NCI-H1930 (cell line): ENCODE data around the gene POC1A.

Experiments used
- DNase-seq, 2 experiments: peaks; one replicate each; lab custom pipeline; 2025; lab: John Stamatoyannopoulos, UW

POC1A gene

GRCh38 chr3:52128118-52128683, 26.0 kb downstream of the POC1A start:
- DNase-seq, result no peak

GRCh38 chr3:52126500-52126899, 27.7 kb downstream of the POC1A start:
- DNase-seq, result no peak

- DNase-seq, result no peak
Measured at GRCh38 chr3:52126036-52126435, 28.2 kb downstream of the POC1A start.

- no peak for DNase-seq
Measured at GRCh38 chr3:52124766-52125165, 29.5 kb downstream of the POC1A start.

DNA sequence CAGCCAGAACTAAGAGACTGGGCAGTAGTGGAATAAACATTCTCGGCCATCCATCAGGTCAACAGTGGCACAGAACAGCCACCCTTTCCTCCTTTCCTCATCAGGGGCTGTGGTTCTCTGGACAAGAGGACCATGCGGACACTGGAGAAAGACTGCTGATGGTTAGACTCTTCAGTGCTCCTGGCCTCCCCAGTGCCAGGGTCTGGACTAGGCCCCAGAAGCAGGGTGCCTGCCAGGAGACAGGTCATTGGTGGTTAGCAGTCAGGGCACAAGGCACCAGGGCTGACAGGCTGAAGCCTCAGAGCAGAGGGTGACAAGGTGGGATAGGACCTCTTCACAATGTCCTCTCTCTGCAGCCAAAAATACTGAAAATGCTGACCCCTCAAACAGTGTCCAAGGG, 30.1 kb downstream of the POC1A start:
- DNase-seq, result no peak

DNA sequence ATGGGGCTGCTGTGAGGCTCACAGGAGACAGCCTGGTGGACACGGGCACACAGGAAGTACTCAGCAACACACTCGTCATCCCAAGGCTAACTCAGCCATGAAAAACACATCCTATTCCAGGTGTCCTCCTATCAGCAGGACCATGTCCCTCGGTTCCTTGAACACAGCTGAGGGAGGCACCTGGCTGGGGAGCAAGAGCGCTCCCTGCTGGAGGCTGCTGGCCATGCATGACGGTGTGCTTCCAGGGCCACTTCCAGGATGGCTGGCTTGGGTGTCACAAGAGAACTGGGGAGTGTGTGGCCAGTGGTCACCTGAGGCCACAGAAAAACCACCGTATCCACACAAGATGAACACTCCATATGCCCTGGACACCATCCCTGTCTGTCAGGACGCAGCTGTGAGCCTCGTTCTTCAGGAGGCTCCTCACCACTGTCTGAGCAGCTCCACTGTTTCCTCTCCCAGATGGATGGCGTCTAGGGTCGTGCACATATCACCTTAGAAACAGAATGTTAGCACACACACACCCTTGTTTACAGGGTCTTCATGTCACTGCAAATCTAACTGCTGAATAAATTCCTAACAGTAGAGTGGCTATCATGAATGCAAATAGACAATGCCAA, 31.0 kb downstream of the POC1A start:
- peak in 1 of 2 experiments; percentile 2 for DNase-seq

DNA sequence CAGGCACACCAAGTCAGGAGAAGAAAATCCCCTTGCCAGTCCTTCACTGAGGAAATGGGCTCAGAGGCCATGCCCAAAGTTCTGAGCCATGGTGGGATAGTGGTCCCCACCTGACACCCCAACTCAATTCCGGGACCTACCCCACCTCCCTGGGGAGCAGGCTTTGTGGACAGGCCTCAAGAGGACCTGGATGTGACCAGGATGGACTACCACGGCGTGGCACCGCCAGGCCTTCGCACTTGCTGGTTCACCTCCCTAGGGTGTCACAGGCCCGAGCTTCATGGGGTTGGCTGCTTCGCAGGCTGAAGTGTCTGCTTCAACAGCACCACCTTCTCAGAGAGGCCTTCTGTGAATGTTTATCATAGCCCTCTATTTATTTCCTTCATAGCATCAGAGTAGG, 31.7 kb downstream of the POC1A start:
- no peak for DNase-seq

DNA sequence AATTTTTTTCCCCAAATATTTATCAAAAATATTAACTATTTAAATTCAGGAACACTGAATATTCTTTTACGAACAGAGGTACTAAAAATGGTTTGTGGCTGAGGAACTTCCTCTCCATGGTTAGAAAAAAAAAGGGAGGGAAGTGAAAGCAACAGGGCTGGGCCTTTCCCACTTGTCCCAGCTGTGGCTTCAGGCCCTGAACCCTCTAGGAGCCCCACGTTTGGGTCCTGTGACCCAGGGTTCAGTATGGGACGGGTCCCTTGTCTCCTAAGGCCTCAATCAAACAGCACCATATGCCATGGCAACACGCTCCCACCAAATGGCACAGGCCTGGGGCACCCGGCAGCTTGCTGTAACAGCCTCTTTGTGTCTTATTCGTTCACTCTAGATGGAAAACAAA, 32.4 kb downstream of the POC1A start:
- no peak for DNase-seq

GRCh38 chr3:52121464-52121805, 32.8 kb downstream of the POC1A start:
- DNase-seq, result no peak

DNA sequence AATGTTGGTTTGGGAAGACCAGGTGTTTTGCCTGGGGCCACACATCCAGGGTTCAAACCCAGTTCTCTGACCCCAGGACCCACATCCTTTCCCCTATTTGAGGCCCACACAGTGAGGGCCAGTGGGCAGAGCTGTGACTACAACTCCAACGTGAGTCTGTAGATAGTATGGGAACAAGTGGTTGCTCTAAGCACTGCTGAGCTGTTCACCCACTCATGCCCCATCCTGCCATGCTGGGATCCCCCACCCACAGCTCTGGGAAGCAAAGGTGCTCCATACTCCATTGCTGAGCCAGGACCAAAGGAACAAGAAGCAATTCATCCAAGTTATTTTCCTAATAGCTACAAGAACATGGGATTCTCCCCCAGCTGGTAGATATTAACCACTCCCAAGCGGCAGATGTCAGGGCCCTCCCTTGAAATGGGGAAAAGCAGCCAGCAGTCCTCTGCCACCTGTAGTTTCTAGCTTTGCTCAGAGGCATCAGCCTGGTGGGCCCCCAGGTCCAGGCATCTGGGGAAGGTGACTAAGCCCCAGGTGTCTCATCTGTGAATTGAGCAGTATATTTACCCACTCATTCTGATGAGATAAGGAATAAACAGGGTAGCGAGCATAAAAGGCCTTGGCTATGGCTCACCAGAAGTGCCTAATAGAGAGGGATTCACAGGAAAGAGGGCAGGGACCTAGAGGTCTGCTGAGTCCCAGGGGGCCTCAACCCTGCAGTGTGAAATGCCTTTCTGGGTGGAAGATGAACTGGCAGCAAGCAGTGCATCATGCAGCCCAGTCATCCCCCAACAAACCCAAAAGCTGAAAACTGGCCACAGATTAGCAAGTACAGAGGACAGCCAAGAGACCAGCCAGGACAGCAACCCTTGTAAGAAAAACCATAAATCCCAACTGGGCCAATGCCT, 33.4 kb downstream of the POC1A start:
- no peak for DNase-seq

GRCh38 chr3:52119826-52120225, 34.4 kb downstream of the POC1A start:
- DNase-seq, result no peak

DNA sequence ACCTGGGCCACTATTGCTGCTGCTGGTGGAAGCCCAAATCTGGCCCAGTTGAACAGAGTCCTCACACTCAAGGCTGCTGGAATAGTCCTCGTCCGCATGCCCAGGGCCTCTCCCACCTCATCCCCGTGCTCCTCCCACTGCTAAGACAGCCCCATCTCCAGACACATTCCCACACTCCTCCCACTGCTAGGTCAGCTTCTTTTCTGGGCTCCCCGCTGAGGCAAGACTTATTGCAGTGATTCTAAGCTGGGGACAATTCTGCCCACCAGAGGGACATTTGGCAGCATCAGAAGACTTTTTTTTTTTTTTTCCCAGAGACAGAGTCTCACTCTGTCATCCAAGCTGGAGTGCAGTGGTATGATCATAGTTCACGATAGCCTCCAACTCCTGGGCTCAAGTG, 35.1 kb downstream of the POC1A start:
- DNase-seq, result no peak

DNA sequence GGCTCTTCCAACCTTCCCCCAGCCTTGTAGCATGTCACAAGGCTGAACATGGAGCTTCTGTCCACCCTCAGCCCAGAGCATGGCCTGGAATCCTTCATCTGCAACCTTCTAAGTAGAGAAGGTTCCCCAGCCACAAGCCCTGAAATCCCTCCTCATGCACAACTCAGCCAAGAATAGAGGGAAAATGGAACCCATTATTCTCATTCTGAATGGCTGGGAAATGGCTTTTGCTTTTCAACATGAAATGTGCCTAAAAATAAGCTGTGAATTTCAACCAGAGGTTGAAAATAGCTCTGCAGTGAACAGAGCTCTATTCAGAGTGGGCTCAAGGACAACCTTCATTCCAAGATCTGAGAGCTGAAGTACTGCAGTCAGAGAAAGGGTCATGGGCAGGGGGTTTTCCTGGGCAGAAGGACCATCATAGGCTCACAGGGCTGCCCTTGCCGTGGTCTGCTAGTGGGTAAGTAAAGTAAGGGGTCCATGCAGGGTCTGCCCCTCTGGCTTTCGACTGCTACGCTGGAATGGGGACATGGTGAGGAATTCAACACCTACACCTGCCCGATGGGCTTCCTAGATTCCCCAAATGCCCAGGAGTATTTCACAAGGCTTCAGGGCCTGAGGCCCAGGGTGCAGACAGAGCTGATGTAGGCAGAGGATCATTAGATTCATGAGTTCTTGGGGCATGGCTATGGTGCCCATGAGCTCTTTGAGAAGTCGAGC, 35.9 kb downstream of the POC1A start:
- DNase-seq, result no peak

DNA sequence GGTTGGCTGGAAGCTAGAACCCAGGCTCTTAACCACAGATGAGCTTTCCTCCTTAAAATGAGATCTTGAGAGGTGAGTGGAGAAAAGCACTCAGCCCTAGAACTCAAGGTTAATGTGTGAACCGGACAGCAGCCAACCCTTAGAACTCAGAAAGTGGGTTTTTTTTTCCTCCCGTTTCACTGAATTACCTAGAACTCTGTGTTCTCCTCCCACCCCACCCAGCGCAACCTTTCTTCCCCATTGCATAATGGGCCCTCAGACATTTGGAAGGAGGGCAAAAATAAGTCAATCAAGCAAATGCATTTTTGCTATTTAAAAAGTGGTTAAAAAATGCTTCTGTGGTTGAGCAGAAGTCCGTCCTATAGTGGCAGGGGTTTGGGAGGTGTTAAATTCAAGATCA, 36.7 kb downstream of the POC1A start:
- DNase-seq, result no peak

DNA sequence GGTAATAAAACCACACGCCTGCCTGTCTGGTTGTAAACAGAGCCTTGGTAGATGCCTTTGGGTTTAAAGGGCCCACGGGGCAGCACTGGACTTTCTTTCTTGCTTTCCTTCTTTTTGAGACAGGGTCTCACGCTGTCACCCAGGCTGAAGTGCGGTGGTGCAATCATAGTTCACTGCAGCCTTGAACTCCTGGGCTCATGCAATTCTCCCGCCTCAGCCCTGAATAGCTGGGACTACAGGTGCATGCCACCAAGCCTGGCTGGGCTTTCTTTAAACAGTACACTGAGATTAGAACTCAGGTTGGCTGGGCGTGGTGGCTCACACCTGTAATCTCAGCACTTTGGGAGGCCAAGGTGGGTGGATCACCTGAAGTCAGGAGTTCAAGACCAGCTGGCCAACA, 42.2 kb downstream of the POC1A start:
- no peak for DNase-seq

- DNase-seq, result no peak
Measured at GRCh38 chr3:52110502-52110901, 43.7 kb downstream of the POC1A start.

DNA sequence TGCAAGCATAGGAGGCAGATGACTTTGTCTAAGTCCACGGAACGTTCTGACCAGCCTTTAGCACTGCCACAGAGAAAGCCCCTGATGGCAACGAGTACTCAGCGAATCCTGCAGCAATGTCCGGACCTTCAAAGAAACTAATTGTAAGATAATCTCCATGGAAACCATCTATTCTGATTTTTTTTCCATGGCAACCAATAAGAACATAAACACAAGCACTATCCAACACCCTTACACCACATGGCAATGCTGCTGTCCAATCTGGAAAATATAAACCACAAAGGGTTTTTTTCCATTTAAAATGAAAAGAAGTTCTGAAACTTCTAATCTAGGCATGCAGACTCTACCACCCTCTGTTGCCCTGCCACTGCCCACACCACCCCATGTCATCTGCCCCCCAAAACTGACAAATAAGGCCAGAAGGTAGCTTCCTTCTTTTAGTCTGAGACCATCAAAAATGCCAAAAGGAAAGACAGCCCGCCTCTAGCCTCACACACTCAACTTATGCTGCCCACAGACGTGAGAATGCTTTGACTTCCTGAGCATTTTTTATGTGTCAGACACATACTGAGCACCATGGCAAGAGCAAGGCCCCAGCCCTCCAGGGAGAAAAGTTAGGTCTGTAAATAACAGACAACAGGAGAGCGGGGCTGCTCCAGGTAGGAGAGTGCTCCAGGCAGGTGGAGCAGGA, 44.5 kb downstream of the POC1A start:
- no peak for DNase-seq

DNA sequence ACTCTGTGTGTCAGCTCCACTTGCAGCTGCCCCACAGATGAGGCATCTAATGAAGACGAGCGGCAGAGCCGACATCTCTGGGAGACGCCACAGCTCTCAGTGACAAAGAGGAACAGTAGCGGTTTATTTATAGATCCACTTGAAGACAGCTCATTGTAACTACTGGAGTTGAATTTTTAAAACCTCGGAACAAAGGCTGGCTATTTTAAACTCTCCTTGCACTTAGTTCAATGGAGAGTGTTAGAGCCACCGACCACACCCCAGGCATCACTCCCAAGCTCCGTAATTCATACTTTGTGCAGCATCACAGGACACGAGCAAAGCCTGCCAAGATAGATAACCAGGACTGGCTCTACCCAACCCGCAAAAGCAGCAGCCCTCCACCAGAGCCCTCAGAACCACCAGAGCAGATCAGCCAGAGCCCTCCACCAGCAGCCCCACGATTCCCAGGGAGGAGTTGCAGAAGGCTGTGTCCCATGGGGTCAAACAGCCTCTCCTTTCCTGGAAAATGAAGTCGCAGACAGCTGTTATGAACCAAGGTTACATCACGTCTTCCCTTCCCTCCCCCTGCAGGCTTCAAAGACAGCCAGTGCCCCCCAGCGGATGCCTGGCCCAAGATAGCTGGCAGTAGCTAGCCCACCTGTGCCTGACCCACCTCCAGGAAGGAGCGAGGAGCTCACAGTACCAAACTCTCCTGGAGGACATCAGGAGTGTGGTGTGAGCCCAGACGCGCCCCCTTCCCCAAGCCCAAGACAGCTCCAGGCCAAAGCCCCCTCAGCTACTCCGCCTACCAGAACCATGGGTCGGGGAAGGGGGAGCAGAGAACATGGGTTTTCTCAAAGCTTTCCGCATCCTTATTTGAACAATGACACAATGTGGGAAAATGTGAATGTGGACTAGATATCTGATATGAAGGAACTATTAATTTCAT, 45.7 kb downstream of the POC1A start:
- no peak for DNase-seq

GRCh38 chr3:52106951-52107611, 47.1 kb downstream of the POC1A start:
- no peak for DNase-seq
